ENCODE measurements around the gene TBC1D22A.

DNA sequence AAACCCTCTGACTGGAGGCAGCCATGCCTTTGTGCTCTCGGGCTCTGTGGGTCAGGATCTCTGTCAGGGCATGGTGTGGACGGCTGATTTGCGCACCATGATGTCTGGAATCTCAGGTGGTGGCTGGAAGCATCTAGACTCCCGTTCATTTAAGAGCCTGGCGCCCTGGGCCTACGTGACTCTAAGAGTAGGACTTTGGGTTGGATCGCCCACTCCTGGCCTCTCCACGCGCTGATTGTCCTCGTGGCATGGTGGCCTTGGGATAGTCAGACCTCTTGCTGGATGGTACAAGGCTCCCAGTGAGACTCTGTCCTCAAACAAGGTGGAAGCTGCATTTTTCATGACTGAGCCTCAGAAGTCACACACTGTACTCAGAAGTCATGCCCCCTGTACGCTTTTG, 224.3 kb downstream of the TBC1D22A start:
- no peak for TF ChIP-seq TCF12 (IDR thresholded peaks at IDR 0.05; ENCODE audit: low read depth, low read length)
- TF ChIP-seq BHLHE40 (IDR thresholded peaks at IDR 0.05; ENCODE audit: borderline replicate concordance in 1 of 2, low read depth in 2 of 2, low read length in 1 of 2): no peak
- no peak for TF ChIP-seq NR2F1 (conservative IDR thresholded peaks at IDR 0.05)
- no peak for TF ChIP-seq POLR2A (IDR thresholded peaks at IDR 0.05; ENCODE audit: low read depth, low read length)
- TF ChIP-seq, protein P1, sequence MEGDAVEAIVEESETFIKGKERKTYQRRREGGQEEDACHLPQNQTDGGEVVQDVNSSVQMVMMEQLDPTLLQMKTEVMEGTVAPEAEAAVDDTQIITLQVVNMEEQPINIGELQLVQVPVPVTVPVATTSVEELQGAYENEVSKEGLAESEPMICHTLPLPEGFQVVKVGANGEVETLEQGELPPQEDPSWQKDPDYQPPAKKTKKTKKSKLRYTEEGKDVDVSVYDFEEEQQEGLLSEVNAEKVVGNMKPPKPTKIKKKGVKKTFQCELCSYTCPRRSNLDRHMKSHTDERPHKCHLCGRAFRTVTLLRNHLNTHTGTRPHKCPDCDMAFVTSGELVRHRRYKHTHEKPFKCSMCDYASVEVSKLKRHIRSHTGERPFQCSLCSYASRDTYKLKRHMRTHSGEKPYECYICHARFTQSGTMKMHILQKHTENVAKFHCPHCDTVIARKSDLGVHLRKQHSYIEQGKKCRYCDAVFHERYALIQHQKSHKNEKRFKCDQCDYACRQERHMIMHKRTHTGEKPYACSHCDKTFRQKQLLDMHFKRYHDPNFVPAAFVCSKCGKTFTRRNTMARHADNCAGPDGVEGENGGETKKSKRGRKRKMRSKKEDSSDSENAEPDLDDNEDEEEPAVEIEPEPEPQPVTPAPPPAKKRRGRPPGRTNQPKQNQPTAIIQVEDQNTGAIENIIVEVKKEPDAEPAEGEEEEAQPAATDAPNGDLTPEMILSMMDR (IDR thresholded peaks at IDR 0.05 in 2 of 3, conservative IDR thresholded peaks at IDR 0.05 in 1 of 3; ENCODE audit: control insufficient read depth in 2 of 3, extremely low read depth in 1 of 3, insufficient read depth in 1 of 3, low read depth in 3 of 3, low read length in 3 of 3): no peak
- no peak for TF ChIP-seq EZH2 (IDR thresholded peaks at IDR 0.05; ENCODE audit: borderline replicate concordance, control insufficient read depth, low read depth, low read length)

Measured in GM12878 (cell line).